ENCODE data around the gene MORC4.

MORC4 gene

GRCh38 chrX:106952538-106952937 lies 47.5 kb downstream of the MORC4 start:
- DNase-seq: no peak

GRCh38 chrX:106952089-106952488 lies 47.9 kb downstream of the MORC4 start:
- DNase-seq: no peak

GRCh38 chrX:106951230-106951629 lies 48.8 kb downstream of the MORC4 start:
- no peak for DNase-seq

GRCh38 chrX:106950381-106950780 lies 49.6 kb downstream of the MORC4 start:
- no peak for DNase-seq

- no peak for DNase-seq
Observed at GRCh38 chrX:106949366-106949765, 50.6 kb downstream of the MORC4 start.

GRCh38 chrX:106948641-106949040 lies 51.4 kb downstream of the MORC4 start:
- DNase-seq: no peak

- no peak for DNase-seq
Observed at GRCh38 chrX:106946464-106946863, 53.5 kb downstream of the MORC4 start.

- no peak for DNase-seq
Observed at GRCh38 chrX:106940068-106940467, 59.9 kb downstream of the MORC4 start.

- DNase-seq: no peak
Observed at GRCh38 chrX:106939566-106939965, 60.4 kb downstream of the MORC4 start.

- DNase-seq: no peak
Observed at GRCh38 chrX:106936246-106936645, 63.8 kb downstream of the MORC4 start.

- DNase-seq: no peak
Observed at GRCh38 chrX:106935175-106935574, 64.8 kb downstream of the MORC4 start.

GRCh38 chrX:106933538-106933961 lies 66.5 kb downstream of the MORC4 start:
- no peak for DNase-seq

GRCh38 chrX:106932960-106933537 lies 67.0 kb downstream of the MORC4 start:
- no peak for DNase-seq

- DNase-seq: no peak
Observed at GRCh38 chrX:106932492-106932923, 67.5 kb downstream of the MORC4 start.

- DNase-seq: no peak
Observed at GRCh38 chrX:106931831-106932491, 68.1 kb downstream of the MORC4 start.

GRCh38 chrX:106928227-106928626 lies 71.8 kb downstream of the MORC4 start:
- no peak for DNase-seq

GRCh38 chrX:106927700-106928099 lies 72.3 kb downstream of the MORC4 start:
- no peak for DNase-seq

- no peak for DNase-seq
Observed at GRCh38 chrX:106927023-106927422, 73.0 kb downstream of the MORC4 start.

GRCh38 chrX:106921637-106922036 lies 78.4 kb downstream of the MORC4 start:
- no peak for DNase-seq

- no peak for DNase-seq
Observed at GRCh38 chrX:106919932-106920452, 80.0 kb downstream of the MORC4 start, which contains the start of gene CLDN2. Gene CLDN2 (plus strand): TSS chrX:106920402. CDS start chrX:106928229, 7,827 bp downstream.

- no peak for DNase-seq
Observed at GRCh38 chrX:106917830-106918500, 82.0 kb downstream of the MORC4 start.

- DNase-seq: no peak
Observed at GRCh38 chrX:106912864-106913263, 87.1 kb downstream of the MORC4 start.

GRCh38 chrX:106906361-106906760 lies 93.7 kb downstream of the MORC4 start:
- no peak for DNase-seq

All from NCI-H524 (cell line).